ENCODE measurements around the gene CHST11.

Gene CHST11

DNA sequence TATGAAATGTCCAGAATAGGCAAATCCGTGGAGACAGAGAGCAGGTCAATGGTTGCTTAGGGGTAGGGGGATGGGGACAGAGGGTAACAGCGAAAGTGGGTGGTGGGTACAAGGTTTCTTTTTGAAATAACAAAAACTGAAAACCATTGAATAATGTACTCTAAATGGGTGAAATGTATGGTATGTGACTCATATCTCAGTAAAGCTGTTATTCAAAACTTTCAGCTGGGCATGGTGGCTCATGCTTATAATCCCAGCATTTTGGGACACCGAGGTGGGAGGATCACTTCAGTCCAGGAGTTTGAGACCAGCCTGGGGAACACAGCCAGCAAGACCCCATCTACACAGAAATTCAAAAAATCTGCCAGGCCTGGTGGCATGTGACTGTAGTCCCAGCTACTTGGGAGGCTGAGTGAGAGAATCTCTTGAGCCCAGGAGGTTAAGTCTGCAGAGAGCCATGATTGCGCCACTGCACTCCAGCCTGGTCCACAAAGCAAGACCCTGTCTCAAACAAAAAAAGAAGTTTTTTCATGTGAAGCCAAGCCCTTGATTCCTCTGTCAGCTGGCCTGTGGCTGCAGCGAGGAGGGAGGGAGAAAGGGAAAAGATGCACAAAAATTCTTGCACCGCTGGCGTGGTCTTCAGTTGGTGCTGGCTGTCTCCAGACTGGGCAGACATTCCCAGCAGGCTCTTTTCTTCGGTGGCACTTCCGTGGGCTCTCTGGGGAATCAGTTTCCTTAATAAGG, 253.1 kb downstream of the CHST11 start:
- H3K27ac ChIP-seq (ENCODE audit: low read depth, low read length) = no peak overlapping the region
- H2AFZ ChIP-seq (ENCODE audit: low read depth, low read length, severe bottlenecking) = no peak overlapping the region
- H3F3A ChIP-seq (ENCODE audit: insufficient read depth) = no peaks in the 10 kb centered on the region
- no peaks in the 10 kb centered on the region for H3K9me2 ChIP-seq (replicated peaks; ENCODE audit: insufficient read depth, low read length)
- no peak for TF ChIP-seq EZH2phosphoT487 (conservative IDR thresholded peaks at IDR 0.05; ENCODE audit: low read length)
- TF ChIP-seq, protein P1, sequence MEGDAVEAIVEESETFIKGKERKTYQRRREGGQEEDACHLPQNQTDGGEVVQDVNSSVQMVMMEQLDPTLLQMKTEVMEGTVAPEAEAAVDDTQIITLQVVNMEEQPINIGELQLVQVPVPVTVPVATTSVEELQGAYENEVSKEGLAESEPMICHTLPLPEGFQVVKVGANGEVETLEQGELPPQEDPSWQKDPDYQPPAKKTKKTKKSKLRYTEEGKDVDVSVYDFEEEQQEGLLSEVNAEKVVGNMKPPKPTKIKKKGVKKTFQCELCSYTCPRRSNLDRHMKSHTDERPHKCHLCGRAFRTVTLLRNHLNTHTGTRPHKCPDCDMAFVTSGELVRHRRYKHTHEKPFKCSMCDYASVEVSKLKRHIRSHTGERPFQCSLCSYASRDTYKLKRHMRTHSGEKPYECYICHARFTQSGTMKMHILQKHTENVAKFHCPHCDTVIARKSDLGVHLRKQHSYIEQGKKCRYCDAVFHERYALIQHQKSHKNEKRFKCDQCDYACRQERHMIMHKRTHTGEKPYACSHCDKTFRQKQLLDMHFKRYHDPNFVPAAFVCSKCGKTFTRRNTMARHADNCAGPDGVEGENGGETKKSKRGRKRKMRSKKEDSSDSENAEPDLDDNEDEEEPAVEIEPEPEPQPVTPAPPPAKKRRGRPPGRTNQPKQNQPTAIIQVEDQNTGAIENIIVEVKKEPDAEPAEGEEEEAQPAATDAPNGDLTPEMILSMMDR (IDR thresholded peaks at IDR 0.05; ENCODE audit: insufficient read depth, low read length, poor library complexity, severe bottlenecking) = no peak
- H3K9me3 ChIP-seq (ENCODE audit: insufficient read depth, low read length) = no peaks in the 10 kb centered on the region
- H3K27me3 ChIP-seq (ENCODE audit: low read length) = no peaks in the 10 kb centered on the region
- no peak overlapping the region for H3K9ac ChIP-seq (ENCODE audit: low read length)
- H3K36me3 ChIP-seq (ENCODE audit: low read length) = no peaks in the 10 kb centered on the region
- H3K4me2 ChIP-seq (ENCODE audit: low read depth, low read length, poor library complexity, severe bottlenecking) = no peak overlapping the region
- H3K79me2 ChIP-seq (ENCODE audit: insufficient read depth, low read length) = no peaks in the 10 kb centered on the region
- no peak overlapping the region for H3K4me3 ChIP-seq (ENCODE audit: insufficient read depth, low read length, poor library complexity, severe bottlenecking)
- no peaks in the 10 kb centered on the region for H4K20me1 ChIP-seq (ENCODE audit: low read depth, low read length)

- no peaks in the 10 kb centered on the region for H3F3A ChIP-seq (ENCODE audit: insufficient read depth)
- TF ChIP-seq, protein P1 (IDR thresholded peaks at IDR 0.05; ENCODE audit: insufficient read depth, low read length, poor library complexity, severe bottlenecking) = no peak
- no peak for TF ChIP-seq EZH2phosphoT487 (conservative IDR thresholded peaks at IDR 0.05; ENCODE audit: low read length)
- H2AFZ ChIP-seq (ENCODE audit: low read depth, low read length, severe bottlenecking) = no peak overlapping the region
- H3K9ac ChIP-seq (ENCODE audit: low read length) = no peak overlapping the region
- no peak overlapping the region for H3K27ac ChIP-seq (ENCODE audit: low read depth, low read length)
- no peaks in the 10 kb centered on the region for H3K9me3 ChIP-seq (ENCODE audit: insufficient read depth, low read length)
- H3K79me2 ChIP-seq (ENCODE audit: insufficient read depth, low read length) = no peaks in the 10 kb centered on the region
- H3K27me3 ChIP-seq (ENCODE audit: low read length) = no peaks in the 10 kb centered on the region
- no peaks in the 10 kb centered on the region for H3K9me2 ChIP-seq (replicated peaks; ENCODE audit: insufficient read depth, low read length)
- H3K4me2 ChIP-seq (ENCODE audit: low read depth, low read length, poor library complexity, severe bottlenecking) = no peak overlapping the region
- H3K36me3 ChIP-seq (ENCODE audit: low read length) = no peaks in the 10 kb centered on the region
- no peaks in the 10 kb centered on the region for H4K20me1 ChIP-seq (ENCODE audit: low read depth, low read length)
- no peak overlapping the region for H3K4me3 ChIP-seq (ENCODE audit: insufficient read depth, low read length, poor library complexity, severe bottlenecking)
Observed at GRCh38 chr12:104710940-104711689, 254.4 kb downstream of the CHST11 start.

DNA sequence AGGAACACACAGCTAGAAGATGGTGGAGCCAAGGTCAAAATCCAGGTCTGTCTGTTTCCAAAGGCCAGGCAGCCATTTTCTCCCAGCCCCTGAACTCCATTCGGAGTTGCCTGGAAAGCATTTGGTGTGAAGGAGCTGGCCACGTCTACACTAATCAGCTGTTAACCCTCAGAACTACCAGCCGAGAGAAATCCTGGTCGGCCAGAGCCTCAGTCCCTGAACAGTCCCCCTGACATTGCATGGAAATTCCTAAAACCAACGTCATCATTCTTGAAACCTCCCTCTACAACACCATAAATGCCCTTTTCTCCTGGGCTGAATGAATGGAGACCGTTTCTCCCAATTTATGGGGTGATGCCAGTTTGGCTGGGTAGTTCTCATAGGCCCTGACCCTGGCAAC, 255.7 kb downstream of the CHST11 start:
- TF ChIP-seq EZH2phosphoT487 (conservative IDR thresholded peaks at IDR 0.05; ENCODE audit: low read length) = no peak
- TF ChIP-seq, protein P1 (IDR thresholded peaks at IDR 0.05; ENCODE audit: insufficient read depth, low read length, poor library complexity, severe bottlenecking) = no peak
- Histone ChIP-seq H3K27me3 (ENCODE audit: low read length) (no peaks in the 10 kb centered on the region), H3K9me2 (replicated peaks; ENCODE audit: insufficient read depth, low read length) (no peaks in the 10 kb centered on the region), H3F3A (ENCODE audit: insufficient read depth) (no peaks in the 10 kb centered on the region), H3K9ac (ENCODE audit: low read length) (no peak overlapping the region), H2AFZ (ENCODE audit: low read depth, low read length, severe bottlenecking) (no peak overlapping the region), H3K9me3 (ENCODE audit: insufficient read depth, low read length) (no peaks in the 10 kb centered on the region), H3K4me3 (ENCODE audit: insufficient read depth, low read length, poor library complexity, severe bottlenecking) (no peak overlapping the region), H4K20me1 (ENCODE audit: low read depth, low read length) (no peaks in the 10 kb centered on the region), H3K4me2 (ENCODE audit: low read depth, low read length, poor library complexity, severe bottlenecking) (no peak overlapping the region), H3K79me2 (ENCODE audit: insufficient read depth, low read length) (no peaks in the 10 kb centered on the region), H3K36me3 (ENCODE audit: low read length) (no peaks in the 10 kb centered on the region), H3K27ac (ENCODE audit: low read depth, low read length) (no peak overlapping the region)
